22Rv1 (cell line): ENCODE results near the gene SEPTIN2.

Experiments used
- H3K27ac ChIP-seq: fragments of 450-650 bp; 2 replicates; pipeline ENCODE4 v1.5.1; 2017
- ZFX ChIP-seq: fragments of 450-650 bp; IDR thresholded peaks from 2 replicates; pipeline ENCODE4 v1.6.1; 2017; ENCODE audit warnings: antibody characterized with exemption, borderline replicate concordance
- TF ChIP-seq, protein P1 (sequence below): fragments of 450-650 bp; IDR thresholded peaks from 2 replicates; pipeline ENCODE4 v1.5.1; 2017; ENCODE audit warnings: mild to moderate bottlenecking

Gene SEPTIN2

DNA sequence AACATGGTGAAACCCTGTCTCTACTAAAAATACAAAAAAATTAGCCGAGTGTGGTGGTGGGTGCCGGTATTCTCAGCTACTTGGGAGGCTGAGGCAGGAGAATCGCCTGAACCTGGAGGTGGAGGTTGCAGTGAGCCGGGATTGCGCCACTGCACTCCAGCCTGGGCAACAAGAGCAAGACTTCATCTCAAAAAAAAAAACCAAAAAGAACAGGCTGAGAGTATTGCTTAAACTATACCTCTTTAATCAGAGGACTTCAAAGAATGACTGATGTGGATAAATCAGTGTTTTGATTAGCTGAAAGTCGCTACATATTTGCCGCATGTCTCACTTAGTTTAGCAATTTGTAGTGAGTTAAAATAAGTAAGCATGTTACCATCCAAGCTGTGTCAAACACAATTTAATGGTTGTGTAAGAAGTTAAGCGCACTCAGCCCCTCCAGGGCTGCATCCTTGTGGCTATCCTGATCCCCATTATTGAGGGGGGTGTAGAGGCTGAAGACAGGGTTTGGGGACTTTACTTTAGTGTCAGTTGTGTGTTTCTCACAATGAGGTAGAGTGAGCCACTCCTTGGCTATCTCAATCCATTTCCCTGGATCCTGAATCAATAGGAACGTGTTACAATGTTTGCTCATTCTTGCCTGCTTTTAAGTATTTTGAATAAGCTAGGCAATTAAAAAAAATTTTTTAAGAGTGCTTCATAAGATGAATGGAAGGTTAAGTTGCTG, 29.4 kb downstream of the SEPTIN2 start:
- H3K27ac ChIP-seq, result no peak overlapping the region
- TF ChIP-seq ZFX, result no peak
- TF ChIP-seq, protein P1, sequence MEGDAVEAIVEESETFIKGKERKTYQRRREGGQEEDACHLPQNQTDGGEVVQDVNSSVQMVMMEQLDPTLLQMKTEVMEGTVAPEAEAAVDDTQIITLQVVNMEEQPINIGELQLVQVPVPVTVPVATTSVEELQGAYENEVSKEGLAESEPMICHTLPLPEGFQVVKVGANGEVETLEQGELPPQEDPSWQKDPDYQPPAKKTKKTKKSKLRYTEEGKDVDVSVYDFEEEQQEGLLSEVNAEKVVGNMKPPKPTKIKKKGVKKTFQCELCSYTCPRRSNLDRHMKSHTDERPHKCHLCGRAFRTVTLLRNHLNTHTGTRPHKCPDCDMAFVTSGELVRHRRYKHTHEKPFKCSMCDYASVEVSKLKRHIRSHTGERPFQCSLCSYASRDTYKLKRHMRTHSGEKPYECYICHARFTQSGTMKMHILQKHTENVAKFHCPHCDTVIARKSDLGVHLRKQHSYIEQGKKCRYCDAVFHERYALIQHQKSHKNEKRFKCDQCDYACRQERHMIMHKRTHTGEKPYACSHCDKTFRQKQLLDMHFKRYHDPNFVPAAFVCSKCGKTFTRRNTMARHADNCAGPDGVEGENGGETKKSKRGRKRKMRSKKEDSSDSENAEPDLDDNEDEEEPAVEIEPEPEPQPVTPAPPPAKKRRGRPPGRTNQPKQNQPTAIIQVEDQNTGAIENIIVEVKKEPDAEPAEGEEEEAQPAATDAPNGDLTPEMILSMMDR, result no peak

DNA sequence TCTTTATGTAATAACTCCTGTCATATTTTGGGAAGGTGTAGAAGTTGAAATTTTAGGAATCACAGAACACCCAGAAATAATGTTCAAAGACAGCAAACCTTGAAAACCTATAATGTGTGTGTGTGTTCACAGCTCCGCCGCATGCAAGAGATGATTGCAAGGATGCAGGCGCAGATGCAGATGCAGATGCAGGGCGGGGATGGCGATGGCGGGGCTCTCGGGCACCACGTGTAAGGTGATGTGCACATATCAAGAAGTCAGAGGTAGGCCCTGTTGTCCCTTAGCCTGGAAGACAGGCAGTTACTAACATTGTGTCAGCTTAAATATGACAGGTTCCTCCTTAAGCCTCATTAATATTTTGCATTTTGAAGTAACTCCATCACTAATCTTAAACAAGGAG, 34.2 kb downstream of the SEPTIN2 start:
- no peak overlapping the region for H3K27ac ChIP-seq
- TF ChIP-seq, protein P1, result no peak
- no peak for TF ChIP-seq ZFX

DNA sequence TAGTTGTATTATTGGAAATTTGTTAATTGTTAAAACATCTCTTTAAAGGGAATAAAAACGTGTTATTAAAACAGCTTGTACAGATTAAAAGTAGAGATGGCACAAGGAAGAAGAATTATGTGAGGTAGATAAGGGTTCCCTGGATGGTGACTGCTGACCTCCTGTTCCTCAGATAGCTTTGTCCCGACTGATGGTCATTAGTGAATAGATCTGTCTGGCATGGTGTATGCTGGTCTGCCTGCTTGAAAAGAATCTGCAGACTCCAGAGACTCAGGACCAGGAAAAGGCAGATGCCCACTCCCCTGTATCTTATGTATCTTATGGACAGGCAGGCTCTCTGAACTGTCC, 34.8 kb downstream of the SEPTIN2 start:
- TF ChIP-seq ZFX, result no peak
- TF ChIP-seq, protein P1, result no peak
- peak overlapping the region; percentile 74; the same call in 1 of the 2 replicates for H3K27ac ChIP-seq

DNA sequence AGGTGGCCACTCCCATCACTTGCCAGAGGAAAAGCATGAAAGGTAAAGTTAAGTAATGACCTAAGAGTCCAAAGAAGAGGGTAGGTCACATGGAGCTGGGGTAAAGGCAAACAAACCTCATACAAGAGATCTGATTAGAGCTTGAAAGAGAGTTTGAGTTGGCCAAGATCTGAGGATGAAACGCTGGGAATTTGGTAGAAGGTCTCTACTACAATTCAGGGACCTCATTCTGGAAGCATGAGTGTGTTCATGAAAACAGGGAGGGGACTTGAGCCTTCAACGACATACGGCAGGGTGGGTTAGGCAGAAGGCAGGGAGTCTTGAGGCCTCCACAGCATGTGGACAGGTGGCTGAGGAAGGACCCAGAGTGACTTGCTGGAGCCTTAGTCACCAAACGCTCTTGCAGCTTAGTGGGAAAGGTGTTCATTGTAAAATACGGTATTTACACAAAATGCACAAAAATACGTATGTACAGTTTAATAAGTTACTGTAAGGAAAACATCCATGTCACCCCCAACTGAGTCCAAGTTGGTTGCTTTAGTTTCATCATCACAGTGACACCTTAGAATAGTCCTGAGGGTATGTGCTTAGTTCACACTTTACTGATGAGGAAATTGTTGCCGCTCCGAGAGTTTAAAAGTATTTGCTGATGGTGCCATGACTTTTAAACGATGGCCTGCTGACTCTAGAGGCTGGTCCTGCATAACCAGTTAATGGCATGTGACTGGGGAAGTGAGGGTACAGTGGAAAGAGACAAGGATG, 35.3 kb downstream of the SEPTIN2 start:
- peak overlapping the region; percentile 74 for H3K27ac ChIP-seq
- TF ChIP-seq ZFX, result no peak
- TF ChIP-seq, protein P1, result no peak

DNA sequence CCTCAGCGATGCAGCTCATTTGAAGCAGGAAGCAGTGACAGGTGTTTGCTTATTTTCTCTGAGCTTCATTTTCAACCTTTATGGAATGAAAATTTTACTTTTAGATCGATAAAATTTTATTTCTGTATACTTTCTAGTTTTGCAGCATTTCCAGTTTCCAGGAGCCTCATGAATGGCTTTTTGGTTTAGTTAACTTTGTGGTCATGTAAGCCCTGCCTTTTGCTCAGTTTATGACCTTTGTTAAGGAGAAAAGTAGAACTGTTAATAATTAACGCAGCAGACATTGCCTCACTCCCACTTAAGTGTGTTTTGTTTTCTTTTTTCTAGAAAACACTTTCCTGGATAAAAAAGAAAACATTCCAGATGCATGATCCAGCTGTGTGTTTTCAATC, 35.9 kb downstream of the SEPTIN2 start:
- TF ChIP-seq, protein P1, result no peak
- no peak for TF ChIP-seq ZFX
- H3K27ac ChIP-seq, result peak overlapping the region; percentile 74

DNA sequence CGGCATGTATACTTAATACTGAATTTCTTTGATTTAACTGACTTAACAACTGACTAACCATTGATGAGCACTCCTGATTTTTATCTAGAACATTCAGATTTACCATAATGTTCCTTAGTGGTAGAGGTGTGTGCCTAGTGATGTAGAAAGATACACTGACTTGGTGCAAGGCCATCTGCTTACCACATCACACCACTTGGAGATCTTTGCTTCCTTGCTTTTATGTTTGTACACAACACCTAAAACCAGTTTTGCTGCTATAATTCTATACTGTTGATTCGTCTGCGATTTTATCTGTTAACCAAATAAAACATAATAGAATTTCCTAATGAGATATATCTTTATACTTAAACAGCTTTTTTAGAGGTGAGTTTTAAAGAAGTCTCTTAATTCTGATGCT, 36.5 kb downstream of the SEPTIN2 start:
- TF ChIP-seq, protein P1, result no peak
- no peak for TF ChIP-seq ZFX
- peak overlapping the region; percentile 74 for H3K27ac ChIP-seq
